Astrocyte of the spinal cord (primary cell): Measurements from ENCODE around the gene RAB17.
A peak's percentile ranks its signal among the peaks of the same experiment; 100 is the strongest.

Experiments used
- DNase-seq: peaks from one replicate; pipeline ENCODE4 v3.0.0; 2011; ENCODE audit warnings: low read depth, low spot score
- H3K4me3 ChIP-seq: 2 replicates; pipeline ENCODE4 v1.5.1; 2011; ENCODE audit warnings: low read depth, mild to moderate bottlenecking, low read length, moderate library complexity
- CTCF ChIP-seq: IDR thresholded peaks from 2 replicates; pipeline ENCODE4 v1.5.1; 2012; ENCODE audit warnings: low read depth, mild to moderate bottlenecking, low read length, inconsistent platforms
- in situ Hi-C: cut with HindIII; loops from 2 replicates; pipeline ENCODE4 v1.10.0; 2017; ENCODE audit warnings: low sequenced_read_pairs

RAB17 gene

DNA sequence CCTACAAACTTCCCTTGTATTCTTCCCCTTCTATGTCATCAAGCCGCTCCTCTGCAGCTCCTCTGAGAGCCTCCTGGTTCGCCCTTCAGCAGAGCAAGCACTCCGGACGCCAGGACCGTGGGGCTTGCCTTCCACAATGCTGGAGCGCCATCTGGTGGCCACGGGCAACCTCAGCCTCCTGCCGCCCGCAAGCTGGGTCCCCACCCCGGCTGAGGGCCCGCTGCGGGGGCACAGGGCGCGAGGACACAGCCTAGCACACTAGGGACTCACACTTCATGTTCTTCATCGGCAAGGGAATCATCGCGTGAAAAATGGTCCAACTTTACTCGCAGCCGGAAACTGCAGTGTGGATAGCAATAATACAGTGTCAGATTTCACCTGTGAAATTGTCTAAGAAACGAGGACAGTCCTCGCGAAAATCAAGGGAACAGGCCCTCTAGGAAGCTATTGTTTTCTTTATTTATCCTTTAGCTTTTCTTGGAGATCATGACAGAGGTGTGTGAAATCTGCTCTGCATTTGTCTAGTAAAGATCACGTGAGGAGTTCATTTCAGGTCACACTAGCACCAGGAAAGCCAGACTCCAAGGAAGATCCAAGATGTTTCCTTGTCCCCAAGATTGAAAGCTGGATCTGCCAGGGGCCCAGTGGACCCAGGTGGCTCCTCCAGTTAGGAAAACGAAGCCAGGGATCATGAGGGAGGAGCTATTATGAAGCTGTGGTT, 18.4 kb downstream of the RAB17 start:
- DNase-seq, result peak; percentile 79
- H3K4me3 ChIP-seq, result no peak overlapping the region
- in situ Hi-C loops, result no loop called here
- peak; percentile 77 for TF ChIP-seq CTCF

GRCh38 chr2:237571551-237571950, 19.0 kb downstream of the RAB17 start:
- no peak for DNase-seq
- TF ChIP-seq CTCF, result no peak
- H3K4me3 ChIP-seq, result no peak overlapping the region
- in situ Hi-C loops, result no loop called here

GRCh38 chr2:237570776-237571335, 19.7 kb downstream of the RAB17 start:
- in situ Hi-C loops, result no loop called here
- H3K4me3 ChIP-seq, result no peak overlapping the region
- no peak for DNase-seq
- TF ChIP-seq CTCF, result no peak

GRCh38 chr2:237569896-237570295, 20.6 kb downstream of the RAB17 start:
- in situ Hi-C loops, result no loop called here
- H3K4me3 ChIP-seq, result no peak overlapping the region
- DNase-seq, result no peak
- TF ChIP-seq CTCF, result no peak

DNA sequence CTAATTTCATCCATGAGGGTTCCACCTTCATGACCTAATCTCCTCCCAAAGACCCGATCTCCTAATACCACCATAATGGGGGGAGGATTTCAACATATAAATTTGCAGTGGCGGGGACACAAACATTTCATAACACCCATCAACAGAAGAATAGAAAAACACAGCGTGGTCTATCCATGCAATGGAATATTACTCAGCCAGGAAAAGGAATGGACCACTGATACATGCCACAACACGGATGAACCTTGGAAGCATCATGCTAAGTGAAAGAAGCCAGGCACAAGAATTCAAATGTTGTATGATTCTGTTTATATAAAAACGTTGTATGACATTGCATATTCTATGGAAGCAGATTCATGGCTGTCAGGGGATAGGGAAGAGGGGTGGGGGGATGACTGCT, 21.5 kb downstream of the RAB17 start:
- no peak for TF ChIP-seq CTCF
- DNase-seq, result no peak
- H3K4me3 ChIP-seq, result no peak overlapping the region
- in situ Hi-C loops, result no loop called here

DNA sequence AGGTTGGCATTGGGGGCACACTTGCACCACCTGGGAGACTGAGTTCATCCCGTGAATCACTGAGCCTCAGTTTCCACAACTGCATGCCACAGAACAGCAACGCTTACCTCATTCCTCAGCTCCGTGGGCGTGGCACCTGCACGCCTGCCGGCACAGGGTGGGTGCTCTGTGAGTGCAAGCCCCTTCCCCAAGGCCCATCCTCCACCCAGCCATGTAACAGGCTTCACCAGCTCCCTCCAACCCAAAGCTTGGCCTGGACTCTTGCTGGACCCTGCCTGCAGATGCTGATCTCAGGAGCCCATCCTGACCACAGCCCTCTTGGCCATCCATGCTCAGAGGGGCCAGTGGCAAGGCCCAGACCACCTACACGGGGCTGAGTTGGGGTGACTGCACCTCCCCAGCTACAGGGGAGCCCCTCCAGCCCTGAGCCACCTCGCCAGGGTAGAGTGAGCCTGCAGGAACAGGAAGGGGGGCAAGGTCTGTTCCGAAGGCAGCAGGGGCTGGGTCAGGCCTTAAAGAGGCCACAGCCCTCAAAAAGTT, 22.3 kb downstream of the RAB17 start:
- in situ Hi-C loops, result no loop called here

More for the DNA sequence above, 22.3 kb downstream of the RAB17 start:
- DNase-seq, result no peak
- TF ChIP-seq CTCF, result no peak
- no peak overlapping the region for H3K4me3 ChIP-seq
